ENCODE data around the gene MYRFL. TPM values are rescaled to one million over a fixed set of nuclear protein-coding genes. Genes with fewer than 3 reads are reported as not detected.

The MYRFL gene
- total RNA-seq, 1 donor from 2014 or later: not detected

- no peak for DNase-seq (ENCODE audit: low read depth in 2 of 2)
Measured at GRCh38 chr12:69931569-69931968, 106.5 kb downstream of the MYRFL start.

- DNase-seq (ENCODE audit: low read depth in 2 of 2): no peak
Measured at GRCh38 chr12:69932154-69932553, 107.1 kb downstream of the MYRFL start.

- no peak for DNase-seq (ENCODE audit: low read depth in 2 of 2)
Measured at GRCh38 chr12:69932676-69933552, 107.9 kb downstream of the MYRFL start.

DNA sequence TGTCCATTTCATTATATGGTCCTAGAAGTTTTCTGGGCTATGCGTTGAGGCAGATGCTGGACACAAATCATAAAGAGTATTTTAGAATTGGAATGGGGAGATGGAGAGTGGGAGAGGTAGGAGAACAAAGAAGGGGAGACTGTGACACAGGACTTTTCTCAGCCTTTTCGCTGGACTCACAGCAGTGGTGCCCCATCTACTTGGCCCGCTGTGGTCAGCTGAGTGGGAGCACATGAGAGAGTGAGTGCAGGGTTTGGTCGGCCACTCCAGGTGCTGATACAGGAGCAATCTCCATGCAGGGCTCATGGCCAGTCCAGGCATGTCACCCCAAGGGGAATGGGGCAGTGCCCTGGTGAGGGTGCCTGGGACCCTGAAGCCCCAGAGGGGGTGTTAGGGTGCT is 109.0 kb downstream of the MYRFL start:
- no peak for DNase-seq (ENCODE audit: low read depth in 2 of 2)

DNA sequence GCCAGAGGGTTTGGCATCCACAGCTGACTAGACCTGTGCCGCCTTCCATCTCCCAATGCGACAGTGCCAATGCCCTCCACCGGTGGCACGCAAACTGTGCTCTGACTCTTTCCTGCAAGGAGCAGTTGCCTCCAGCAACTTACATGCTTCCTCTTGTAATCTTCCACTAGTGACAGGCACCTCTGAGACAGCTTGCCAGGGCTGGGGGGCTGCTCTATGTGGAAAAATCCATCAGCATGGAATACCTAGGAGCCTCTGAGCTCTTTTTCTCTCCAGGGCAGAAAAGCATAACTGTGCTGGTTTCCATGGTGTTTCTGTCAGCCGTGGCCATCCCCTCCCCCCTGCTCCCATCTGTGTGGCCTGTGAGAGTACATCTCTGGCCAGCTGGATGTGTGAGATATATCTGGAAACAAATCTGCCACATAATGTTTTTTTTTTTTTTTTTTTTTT is 110.6 kb downstream of the MYRFL start:
- no peak for DNase-seq (ENCODE audit: low read depth in 2 of 2)

DNA sequence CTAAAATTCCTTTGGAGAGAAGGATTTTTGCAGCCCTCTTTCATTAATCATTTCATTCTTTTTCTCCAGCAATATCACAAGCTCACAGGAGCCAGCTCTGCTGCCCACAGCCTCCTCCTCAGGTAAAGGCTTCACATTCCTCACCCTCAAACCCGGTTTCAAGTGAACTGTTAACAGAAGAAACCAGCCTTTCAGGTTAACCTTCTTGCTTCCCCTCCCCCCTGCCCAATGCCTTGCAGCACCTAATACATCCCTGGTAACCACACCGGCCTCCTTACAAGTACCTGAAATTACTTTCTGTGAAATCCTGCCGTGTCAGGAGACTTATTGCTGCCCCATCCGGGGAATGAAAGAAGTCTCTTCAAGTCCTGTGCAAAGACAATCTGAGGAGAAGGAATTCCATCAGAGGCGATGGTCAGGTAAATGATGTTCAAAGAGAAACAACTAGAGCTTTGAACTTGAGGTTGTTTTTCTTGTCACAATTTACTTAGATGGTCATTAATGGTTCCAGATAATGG is 111.2 kb downstream of the MYRFL start:
- no peak for DNase-seq (ENCODE audit: low read depth in 2 of 2)

DNA sequence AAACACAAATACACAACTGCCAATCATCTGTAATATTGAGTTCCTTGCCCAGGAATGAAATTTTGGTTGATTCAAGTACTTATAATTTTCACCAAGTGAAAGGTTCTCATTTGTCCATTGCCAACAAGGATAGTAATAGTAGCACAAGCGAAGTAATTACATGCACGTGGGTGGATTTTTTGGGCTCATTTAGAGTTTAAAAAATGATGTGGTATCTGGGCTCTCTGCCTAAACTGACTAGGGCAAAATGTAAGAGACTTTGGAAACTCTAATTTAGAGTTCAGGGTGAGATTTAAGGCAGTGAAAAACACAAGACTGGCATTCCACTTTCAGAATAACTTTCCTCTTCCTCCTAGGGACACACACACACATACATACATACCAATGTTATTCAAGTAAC is 111.7 kb downstream of the MYRFL start:
- no peak for DNase-seq (ENCODE audit: low read depth in 2 of 2)

GRCh38 chr12:69947123-69947522 is 122.1 kb downstream of the MYRFL start:
- no peak for DNase-seq (ENCODE audit: low read depth in 2 of 2)

GRCh38 chr12:69947897-69948296 is 122.9 kb downstream of the MYRFL start:
- no peak for DNase-seq (ENCODE audit: low read depth in 2 of 2)

GRCh38 chr12:69948851-69949250 is 123.8 kb downstream of the MYRFL start:
- no peak for DNase-seq (ENCODE audit: low read depth in 2 of 2)

- no peak for DNase-seq (ENCODE audit: low read depth in 2 of 2)
Measured at GRCh38 chr12:69949311-69950002, 124.4 kb downstream of the MYRFL start.

GRCh38 chr12:69951108-69951507 is 126.1 kb downstream of the MYRFL start:
- no peak for DNase-seq (ENCODE audit: low read depth in 2 of 2)

GRCh38 chr12:69952890-69953289 is 127.9 kb downstream of the MYRFL start:
- DNase-seq (ENCODE audit: low read depth in 2 of 2): no peak

GRCh38 chr12:69961246-69961645 is 136.2 kb downstream of the MYRFL start:
- no peak for DNase-seq (ENCODE audit: low read depth in 2 of 2)

DNA sequence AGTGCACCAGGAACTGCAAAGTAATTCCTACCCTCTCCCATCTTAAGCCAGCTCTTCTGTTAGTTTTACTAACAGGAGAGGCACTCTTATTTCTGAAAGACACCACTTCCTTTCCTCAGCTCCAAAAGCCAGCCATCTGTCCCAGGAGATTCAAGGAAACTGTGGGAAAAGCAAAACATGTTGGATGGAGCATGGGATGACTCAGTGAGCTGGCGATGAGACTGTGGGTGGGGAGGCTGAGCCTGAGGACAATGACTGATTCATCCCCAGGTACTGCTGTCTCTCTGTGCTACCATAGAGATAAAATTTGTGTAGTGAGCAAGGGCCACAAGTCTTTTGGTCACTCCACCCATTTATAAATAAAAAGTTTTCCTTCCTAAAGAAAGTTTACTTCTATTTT is 141.4 kb downstream of the MYRFL start:
- DNase-seq (ENCODE audit: low read depth in 2 of 2): no peak

DNA sequence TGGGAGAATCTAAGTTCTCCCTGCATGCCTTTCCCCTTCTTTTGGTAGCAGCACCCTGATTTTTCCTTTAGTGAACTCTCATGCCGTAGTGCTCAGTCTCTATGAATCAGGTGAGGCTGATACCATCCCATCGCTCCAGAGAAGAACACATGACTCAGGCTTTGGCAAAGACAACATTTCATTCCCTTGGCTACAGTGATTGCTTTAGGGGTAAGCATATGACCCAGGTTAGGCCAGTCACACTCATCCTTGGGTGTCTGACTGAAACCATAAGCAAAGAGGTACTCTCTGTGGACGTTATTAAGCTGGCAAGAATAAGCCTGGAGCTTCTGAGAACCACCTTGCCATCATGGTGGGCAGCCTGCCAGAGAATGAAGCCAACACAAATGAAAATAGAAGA is 141.8 kb downstream of the MYRFL start:
- DNase-seq (ENCODE audit: low read depth in 2 of 2): no peak

DNA sequence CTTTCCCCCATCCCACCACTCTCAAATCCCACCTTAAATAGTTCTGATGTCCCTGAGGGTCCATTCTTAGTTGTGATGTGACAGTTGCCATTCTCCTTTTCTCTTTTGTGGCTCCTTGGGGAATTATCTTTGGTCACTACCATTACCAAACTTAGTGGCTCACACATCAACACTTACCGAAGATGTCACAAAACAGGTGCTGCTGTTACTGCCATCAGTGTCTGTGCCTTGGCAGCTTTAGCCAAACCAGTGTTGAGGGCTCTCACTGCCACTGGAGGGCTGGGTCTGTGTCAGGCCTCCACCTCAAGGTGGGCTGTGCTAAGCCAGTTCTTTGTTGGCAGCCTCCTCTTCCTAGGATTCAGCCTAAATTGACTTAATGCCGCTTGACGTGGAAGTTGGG is 144.0 kb downstream of the MYRFL start:
- DNase-seq (ENCODE audit: low read depth in 2 of 2): no peak

- no peak for DNase-seq (ENCODE audit: low read depth in 2 of 2)
Measured at GRCh38 chr12:69972136-69972535, 147.1 kb downstream of the MYRFL start.

DNA sequence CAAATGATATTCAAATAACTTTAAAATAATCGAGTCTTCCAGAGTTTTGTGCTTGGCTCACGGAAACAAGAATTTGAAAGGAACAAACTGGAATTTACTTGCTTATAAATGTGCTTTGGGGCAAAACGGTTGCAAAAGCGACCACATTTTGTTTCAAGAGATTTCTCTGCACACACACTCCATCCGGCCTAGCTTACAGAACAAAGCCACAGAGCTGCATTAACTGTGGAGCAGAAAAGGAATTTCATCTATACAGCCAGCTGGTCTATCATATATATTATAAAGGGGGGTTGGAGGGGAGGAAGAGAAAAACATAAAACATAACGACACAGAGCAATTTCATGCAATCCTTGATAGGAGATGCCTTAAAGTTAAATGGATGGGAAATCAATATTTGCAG is 153.0 kb downstream of the MYRFL start:
- DNase-seq (ENCODE audit: low read depth in 2 of 2): no peak

DNA sequence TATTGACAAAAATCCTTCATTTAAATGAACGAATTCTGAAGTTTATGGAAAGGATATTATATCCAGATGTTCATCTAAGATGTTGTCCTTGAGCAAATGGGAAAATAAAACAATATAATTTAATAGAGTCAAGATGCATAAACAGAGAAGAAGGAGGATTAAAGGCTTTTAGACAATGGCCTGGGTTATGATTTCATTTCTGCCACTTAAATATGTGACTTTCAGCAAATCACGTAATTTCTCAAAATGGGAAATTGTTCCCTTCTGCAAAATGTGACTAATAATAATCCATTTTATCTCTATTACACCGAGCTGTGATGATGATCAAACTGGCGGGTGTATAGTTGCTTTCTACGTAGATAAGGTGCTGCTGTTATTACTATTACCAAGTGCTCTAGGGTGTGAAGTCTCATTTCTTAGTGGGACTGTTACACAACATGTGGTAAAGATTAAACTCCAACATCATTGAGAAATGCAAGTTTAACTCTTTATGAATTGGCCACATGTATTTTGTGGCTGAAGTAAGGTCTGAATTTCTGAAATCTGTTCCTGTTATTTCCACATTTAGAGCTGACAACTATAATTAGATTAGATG is 157.0 kb downstream of the MYRFL start:
- no peak for DNase-seq (ENCODE audit: low read depth in 2 of 2)

DNA sequence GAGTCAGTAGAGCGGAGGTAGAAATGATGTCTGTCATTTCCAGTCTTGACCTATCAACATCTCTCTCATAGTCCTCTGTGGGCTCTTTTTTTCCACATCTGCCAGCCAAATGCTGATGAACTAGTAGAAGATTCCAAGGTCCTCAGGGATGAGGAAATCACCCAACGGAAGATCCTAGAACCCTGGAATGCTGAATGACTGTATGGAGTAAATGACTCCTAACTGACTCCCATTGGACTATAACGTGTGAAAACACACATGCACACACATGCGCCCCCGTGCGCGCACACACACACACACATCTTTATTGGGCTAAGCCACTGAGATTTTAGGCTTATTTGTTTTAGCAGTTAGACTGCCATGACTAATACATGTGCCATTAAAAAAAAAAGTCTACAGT is 159.2 kb downstream of the MYRFL start:
- DNase-seq (ENCODE audit: low read depth in 2 of 2): no peak

DNA sequence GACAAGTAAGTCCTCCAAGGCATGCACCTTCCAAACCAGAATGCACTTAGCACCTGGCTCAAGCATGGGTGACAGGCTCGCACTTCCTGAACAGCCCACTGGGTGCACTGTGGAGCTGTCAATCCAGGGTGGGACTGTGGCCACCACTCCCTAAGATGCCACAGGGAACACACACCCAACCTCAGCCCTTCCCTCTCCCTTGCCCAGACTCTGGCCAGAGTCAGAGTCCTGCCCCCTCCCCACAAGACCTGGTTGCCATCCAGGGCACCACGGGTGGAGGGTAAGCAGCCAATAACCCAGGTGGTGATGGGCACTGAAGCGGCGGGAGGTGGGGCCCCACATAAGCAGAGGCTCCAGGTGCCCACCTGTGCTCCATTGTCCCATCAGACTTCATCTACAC is 160.6 kb downstream of the MYRFL start:
- peak in 1 of 2 donors; percentile 3 for DNase-seq (ENCODE audit: low read depth in 2 of 2)

All from dermis microvascular lymphatic vessel endothelial cell (primary cell).